Tibial artery (tissue), 4 donors: ENCODE data around the gene ACSF2.

Experiments
- DNase-seq, 2 donors: peaks; one replicate each; pipeline ENCODE4 v3.0.0-alpha.2; 2019
- H3K27ac ChIP-seq, 2 donors: fragments of 200-600 bp; sonication (generic) in 1 of 2; 1 replicate in 1 of 2; 2 replicates in 1 of 2; pipeline ENCODE4 v1.5.1; 2018 to 2019; ENCODE audit warnings: mild to moderate bottlenecking in 1 of 2
- H3K27me3 ChIP-seq, 2 donors: fragments of 200-600 bp; sonication (generic) in 1 of 2; one replicate each; pipeline versions ENCODE4 v1.5.1 to v1.6.0; 2016 to 2019
- H3K36me3 ChIP-seq, 3 donors: fragments of 200-600 bp; sonication (generic) in 2 of 3; one replicate each; pipeline ENCODE4 v1.5.1; 2016 to 2019; ENCODE audit warnings: mild to moderate bottlenecking in 2 of 3
- H3K4me1 ChIP-seq, 4 donors: fragments of 200-600 bp; sonication (generic) in 2 of 4; 1 replicate in 3 of 4; 2 replicates in 1 of 4; pipeline ENCODE4 v1.5.1; 2016 to 2019
- H3K4me3 ChIP-seq, 2 donors: fragments of 200-600 bp; sonication (generic) in 1 of 2; 1 replicate in 1 of 2; 2 replicates in 1 of 2; pipeline ENCODE4 v1.5.1; 2018 to 2019; ENCODE audit warnings: mild to moderate bottlenecking in 2 of 2
- H3K9me3 ChIP-seq, 3 donors: fragments of 200-600 bp; sonication (generic) in 1 of 3; one replicate each; pipeline ENCODE4 v1.5.1; 2016 to 2019
- CTCF ChIP-seq, 2 experiments: fragments of 200-600 bp in 1 of 2; fragments of 450-650 bp in 1 of 2; IDR thresholded peaks; one replicate each; pipeline ENCODE4 v1.5.1; 2017 to 2019; ENCODE audit warnings: antibody characterized with exemption in 2 of 2, mild to moderate bottlenecking in 1 of 2, moderate library complexity in 1 of 2
- intact Hi-C: fragments of 100-400 bp; cut with DNase I; formaldehyde crosslinking; loops from one replicate; pipeline ENCODE4 v1.15.0; 2023; ENCODE audit warnings: low total_unique reads

The ACSF2 gene

GRCh38 chr17:50439008-50439407 is 13.0 kb downstream of the ACSF2 start:
- Histone ChIP-seq H3K9me3 (no peaks in the 10 kb centered on the region), H3K36me3 (no peaks in the 10 kb centered on the region), H3K27ac (no peak overlapping the region), H3K4me3 (no peak overlapping the region), H3K27me3 (no peaks in the 10 kb centered on the region), H3K4me1 (peaks cover 0 to 23% (median 4%) of the 10 kb centered on the region in 4 donors)
- intact Hi-C loops = no loop called here
- TF ChIP-seq CTCF (IDR thresholded peaks at IDR 0.05) = no peak
- DNase-seq = no peak

- peaks cover 0 to 23% (median 4%) of the 10 kb centered on the region in 4 donors for H3K4me1 ChIP-seq
- no peaks in the 10 kb centered on the region for H3K27me3 ChIP-seq
- H3K36me3 ChIP-seq = no peaks in the 10 kb centered on the region
- H3K9me3 ChIP-seq = no peaks in the 10 kb centered on the region
- intact Hi-C loops = no loop called here
- H3K27ac ChIP-seq = no peak overlapping the region
- no peak for TF ChIP-seq CTCF (IDR thresholded peaks at IDR 0.05)
- no peak overlapping the region for H3K4me3 ChIP-seq
- DNase-seq = no peak
These were observed 14.3 kb downstream of the ACSF2 start for GRCh38 chr17:50440172-50440837.

- H3K36me3 ChIP-seq = no peaks in the 10 kb centered on the region
- no peak for DNase-seq
- intact Hi-C loops = no loop called here
- H3K9me3 ChIP-seq = no peaks in the 10 kb centered on the region
- no peak for TF ChIP-seq CTCF (IDR thresholded peaks at IDR 0.05)
- no peak overlapping the region for H3K4me3 ChIP-seq
- peaks cover 0 to 23% (median 4%) of the 10 kb centered on the region in 4 donors for H3K4me1 ChIP-seq
- H3K27me3 ChIP-seq = no peaks in the 10 kb centered on the region
- H3K27ac ChIP-seq = no peak overlapping the region
These were observed 15.1 kb downstream of the ACSF2 start for GRCh38 chr17:50440838-50441829.

GRCh38 chr17:50443505-50443974 is 17.5 kb downstream of the ACSF2 start:
- intact Hi-C loops = no loop called here
- H3K27me3 ChIP-seq = no peaks in the 10 kb centered on the region
- H3K36me3 ChIP-seq = no peaks in the 10 kb centered on the region
- no peak overlapping the region for H3K27ac ChIP-seq
- H3K4me3 ChIP-seq = no peak overlapping the region
- peaks cover 0 to 23% (median 4%) of the 10 kb centered on the region in 4 donors for H3K4me1 ChIP-seq
- no peak for TF ChIP-seq CTCF (IDR thresholded peaks at IDR 0.05)
- no peaks in the 10 kb centered on the region for H3K9me3 ChIP-seq
- no peak for DNase-seq

GRCh38 chr17:50444841-50445715 is 19.1 kb downstream of the ACSF2 start:
- Histone ChIP-seq H3K4me1 (peaks cover 0 to 22% (median 4%) of the 10 kb centered on the region in 4 donors), H3K27me3 (no peaks in the 10 kb centered on the region), H3K27ac (no peak overlapping the region), H3K9me3 (no peaks in the 10 kb centered on the region), H3K4me3 (no peak overlapping the region), H3K36me3 (peaks cover 0 to 5% (median 0%) of the 10 kb centered on the region in 3 donors)
- TF ChIP-seq CTCF (IDR thresholded peaks at IDR 0.05) = no peak
- intact Hi-C loops = no loop called here
- DNase-seq = no peak
